HG03439 (cell line): ENCODE data around the gene CANT1.

Source experiments
- ATAC-seq: cut with Tn5 transposase; IDR thresholded peaks from one replicate; pipeline ENCODE4 v1.9.1; 2021; ENCODE audit warnings: mild to moderate bottlenecking, moderate library complexity; ENCODE audit not compliant: unreplicated experiment

The CANT1 gene

GRCh38 chr17:78979780-78980623, 29.6 kb downstream of the CANT1 start, which contains the start of gene LGALS3BP:
TSS of gene LGALS3BP (minus strand) at chr17:78979923. CDS start at chr17:78977191, 2,732 bp downstream.
- ATAC-seq: no peak

- no peak for ATAC-seq
Measured at GRCh38 chr17:78977997-78978973, 31.3 kb downstream of the CANT1 start.

- no peak for ATAC-seq
Measured at GRCh38 chr17:78977681-78977943, 32.0 kb downstream of the CANT1 start.

GRCh38 chr17:78976907-78977680, 32.5 kb downstream of the CANT1 start:
- no peak for ATAC-seq

- ATAC-seq: no peak
Measured at GRCh38 chr17:78974635-78975591, 34.7 kb downstream of the CANT1 start.

GRCh38 chr17:78973792-78974520, 35.6 kb downstream of the CANT1 start:
- no peak for ATAC-seq

GRCh38 chr17:78973196-78973595, 36.4 kb downstream of the CANT1 start:
- ATAC-seq: no peak

- ATAC-seq: no peak
Measured at GRCh38 chr17:78972507-78973105, 37.0 kb downstream of the CANT1 start.

GRCh38 chr17:78971756-78972506, 37.6 kb downstream of the CANT1 start:
- ATAC-seq: no peak

- ATAC-seq: no peak
Measured at GRCh38 chr17:78970834-78971755, 38.5 kb downstream of the CANT1 start.

- no peak for ATAC-seq
Measured at GRCh38 chr17:78969865-78970264, 39.7 kb downstream of the CANT1 start.

GRCh38 chr17:78967782-78968362, 41.7 kb downstream of the CANT1 start:
- no peak for ATAC-seq

- ATAC-seq: no peak
Measured at GRCh38 chr17:78966910-78967600, 42.5 kb downstream of the CANT1 start.

- ATAC-seq: no peak
Measured at GRCh38 chr17:78966123-78966813, 43.3 kb downstream of the CANT1 start.

- ATAC-seq: no peak
Measured at GRCh38 chr17:78965491-78965924, 44.1 kb downstream of the CANT1 start.
